GM21423 (cell line): ENCODE data around the gene CCDC112.

Experiments used
- ATAC-seq: cut with Tn5 transposase; IDR thresholded peaks from one replicate; pipeline ENCODE4 v1.9.1; 2021; ENCODE audit warnings: mild to moderate bottlenecking, moderate library complexity; ENCODE audit not compliant: unreplicated experiment

Gene CCDC112

GRCh38 chr5:115317736-115318135 lies 21.3 kb upstream of the CCDC112 start:
- no peak for ATAC-seq

GRCh38 chr5:115317320-115317719 lies 20.9 kb upstream of the CCDC112 start:
- ATAC-seq, result no peak

- no peak for ATAC-seq
Measured at GRCh38 chr5:115313632-115314031, 17.2 kb upstream of the CCDC112 start.

- ATAC-seq, result no peak
Measured at GRCh38 chr5:115313052-115313451, 16.6 kb upstream of the CCDC112 start.

- no peak for ATAC-seq
Measured at GRCh38 chr5:115309751-115310370, 13.4 kb upstream of the CCDC112 start.

GRCh38 chr5:115308815-115309214 lies 12.4 kb upstream of the CCDC112 start:
- ATAC-seq, result no peak

- ATAC-seq, result no peak
Measured at GRCh38 chr5:115306011-115306536, 9.6 kb upstream of the CCDC112 start.

- no peak for ATAC-seq
Measured at GRCh38 chr5:115304496-115304895, 8.0 kb upstream of the CCDC112 start.

- ATAC-seq, result no peak
Measured at GRCh38 chr5:115298811-115299210, 2.4 kb upstream of the CCDC112 start.

- ATAC-seq, result no peak
Measured at GRCh38 chr5:115297031-115297430, 577 bp upstream of the CCDC112 start.

- no peak for ATAC-seq
Measured at GRCh38 chr5:115295777-115296123, 704 bp downstream of the CCDC112 start.

GRCh38 chr5:115291397-115291796 lies 5.1 kb downstream of the CCDC112 start:
- no peak for ATAC-seq

- no peak for ATAC-seq
Measured at GRCh38 chr5:115289104-115289503, 7.3 kb downstream of the CCDC112 start.

GRCh38 chr5:115284021-115284420 lies 12.4 kb downstream of the CCDC112 start:
- ATAC-seq, result no peak

GRCh38 chr5:115282131-115282530 lies 14.3 kb downstream of the CCDC112 start:
- no peak for ATAC-seq

GRCh38 chr5:115274584-115274983 lies 21.9 kb downstream of the CCDC112 start:
- ATAC-seq, result no peak

GRCh38 chr5:115272297-115272958 lies 24.0 kb downstream of the CCDC112 start:
- no peak for ATAC-seq

- no peak for ATAC-seq
Measured at GRCh38 chr5:115271295-115272050, 25.0 kb downstream of the CCDC112 start.

GRCh38 chr5:115267617-115268016 lies 28.8 kb downstream of the CCDC112 start:
- ATAC-seq, result no peak

GRCh38 chr5:115265220-115265619 lies 31.2 kb downstream of the CCDC112 start:
- no peak for ATAC-seq

GRCh38 chr5:115264786-115265185 lies 31.7 kb downstream of the CCDC112 start:
- ATAC-seq, result no peak

- no peak for ATAC-seq
Measured at GRCh38 chr5:115263078-115263380, 33.4 kb downstream of the CCDC112 start.
